WI38 (cell line): Measurements from ENCODE around the gene ATF6.
A peak's percentile ranks its signal among the peaks of the same experiment; 100 is the strongest.
"Not testable (repeated sequence)": the region's sequence is repeated elsewhere in the genome, so short reads cannot be mapped to it uniquely, and the experiment has no call there.

Experiments used
- H3K4me3 ChIP-seq: 2 replicates; pipeline ENCODE4 v1.5.1; 2011; ENCODE audit warnings: low read depth, mild to moderate bottlenecking, control low read depth, low read length
- CTCF ChIP-seq: IDR thresholded peaks from 2 replicates; pipeline ENCODE4 v1.5.1; 2012; ENCODE audit warnings: low read depth, mild to moderate bottlenecking, control low read depth, low read length

ATF6 gene

GRCh38 chr1:161763522-161764098 lies 2.5 kb upstream of the ATF6 start:
- peak; percentile 42; the same call in 1 of the 2 replicates for TF ChIP-seq CTCF
- no peak overlapping the region for H3K4me3 ChIP-seq

GRCh38 chr1:161768461-161768860 lies 2.3 kb downstream of the ATF6 start:
- no peak for TF ChIP-seq CTCF
- H3K4me3 ChIP-seq, result no peak overlapping the region

DNA sequence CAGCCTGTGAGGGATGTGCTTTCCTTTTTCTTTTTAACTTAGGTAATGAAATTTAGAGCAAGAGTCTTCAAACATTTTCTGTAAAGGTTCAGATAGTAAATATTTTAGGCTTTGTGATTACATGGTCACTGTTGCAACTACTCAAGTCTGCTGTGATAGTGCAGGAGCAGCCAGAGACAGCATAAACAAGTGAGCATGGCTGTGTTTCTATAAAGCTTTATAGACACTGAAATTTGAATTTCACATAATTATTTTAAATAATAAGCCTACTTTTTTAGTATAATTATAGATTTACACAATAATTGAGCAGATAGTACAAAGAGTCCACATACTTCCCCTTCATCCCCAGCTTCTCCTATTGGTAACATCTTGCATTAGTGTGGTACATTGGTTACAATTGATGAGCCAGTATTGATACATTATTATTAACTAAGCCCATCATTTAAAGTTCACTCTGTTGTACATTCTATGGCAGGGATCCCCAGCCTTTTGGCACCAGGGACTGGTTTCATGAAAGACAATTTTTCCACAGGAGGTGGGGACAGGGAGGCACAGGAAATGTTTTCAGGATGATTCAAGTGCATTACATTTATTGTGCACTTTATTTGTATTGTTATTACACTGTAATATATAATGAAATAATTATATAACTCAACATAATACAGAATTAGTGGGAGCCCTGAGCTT lies 3.0 kb downstream of the ATF6 start:
- no peak for TF ChIP-seq CTCF
- H3K4me3 ChIP-seq, result no peak overlapping the region

- not testable (repeated sequence) for H3K4me3 ChIP-seq
Measured at GRCh38 chr1:161769673-161770045, 3.5 kb downstream of the ATF6 start.

- TF ChIP-seq CTCF, result no peak
- H3K4me3 ChIP-seq, result no peak overlapping the region
Measured at GRCh38 chr1:161770250-161770649, 4.1 kb downstream of the ATF6 start.

DNA sequence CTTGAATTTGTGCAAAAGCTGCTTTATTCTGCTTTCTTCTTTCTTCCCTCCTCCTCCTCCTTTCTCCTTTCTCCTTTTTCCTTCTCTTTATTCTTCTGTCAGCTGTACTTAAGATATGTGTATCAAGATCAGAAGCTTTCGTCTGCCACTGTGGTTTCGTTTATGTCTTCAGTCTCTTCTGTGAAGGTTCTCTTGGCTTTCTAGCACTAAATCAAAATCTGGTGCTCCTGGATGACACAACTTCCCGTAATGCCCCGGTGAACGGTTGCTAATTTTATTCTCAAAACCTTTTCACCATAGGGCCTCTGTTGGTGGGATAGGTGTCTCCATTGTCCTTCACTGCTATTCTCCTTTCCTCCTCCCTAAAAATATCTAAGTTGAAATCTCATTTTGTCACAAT lies 5.0 kb downstream of the ATF6 start:
- no peak overlapping the region for H3K4me3 ChIP-seq
- no peak for TF ChIP-seq CTCF

- no peak for TF ChIP-seq CTCF
- H3K4me3 ChIP-seq, result no peak overlapping the region
Measured at GRCh38 chr1:161771973-161772372, 5.9 kb downstream of the ATF6 start.

- no peak overlapping the region for H3K4me3 ChIP-seq
- no peak for TF ChIP-seq CTCF
Measured at GRCh38 chr1:161772397-161772796, 6.3 kb downstream of the ATF6 start.
